ENCODE results near the gene MRPS30.

DNA sequence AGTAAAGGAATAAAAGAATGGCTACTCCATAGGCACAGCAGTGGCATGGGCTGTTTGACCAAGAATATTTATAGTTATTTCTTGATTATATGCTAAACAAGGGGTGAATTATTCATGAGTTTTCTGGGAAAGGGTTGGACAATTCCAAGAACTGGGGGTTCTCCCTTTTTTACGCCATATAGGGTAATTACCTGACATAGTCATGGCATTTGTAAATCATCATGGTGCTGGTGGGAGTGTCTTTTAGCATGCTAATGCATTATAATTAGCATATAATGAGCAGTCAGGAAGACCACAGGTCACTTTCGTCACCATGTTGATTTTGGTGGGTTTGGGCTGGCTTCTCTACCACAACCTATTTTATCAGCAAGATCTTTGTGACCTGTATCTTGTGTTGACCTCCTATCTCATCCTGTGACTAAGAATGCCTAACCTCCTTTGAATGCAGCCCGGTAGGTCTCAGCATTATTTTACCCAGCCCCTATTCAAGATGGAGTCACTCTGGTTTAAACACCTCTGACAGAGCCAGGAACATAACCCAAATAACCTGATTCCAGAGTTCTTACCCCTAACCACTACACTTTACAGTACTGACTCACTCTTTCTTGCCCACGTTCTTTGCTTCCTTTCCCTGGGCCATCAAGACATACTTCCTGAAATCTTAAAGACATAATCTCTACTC is 25.0 kb upstream of the MRPS30 start:
- TF ChIP-seq CTCF (IDR thresholded peaks at IDR 0.05; ENCODE audit: insufficient read depth, low read depth, low read length) = no peak
- no peak for TF ChIP-seq EZH2 (IDR thresholded peaks at IDR 0.05; ENCODE audit: insufficient read depth, low read length)

Measured in astrocyte (in vitro differentiated cells and primary cell).